RWPE1 (cell line): Measurements from ENCODE around the gene TLK1.

Source experiments
- CTCF ChIA-PET: fragments of 350-600 bp; sonication (Branson Sonifier 250); formaldehyde crosslinking; extraction: SDS; loops from one replicate; lab custom pipeline; 2021; lab: Yijun Ruan, JAX
- POLR2A ChIA-PET: fragments of 400-600 bp; formaldehyde crosslinking; extraction: SDS; loops from one replicate; lab custom pipeline; 2020; ENCODE audit warnings: antibody characterized with exemption; ENCODE audit not compliant: low non-redundant PET; lab: Yijun Ruan, JAX
- DNase-seq: peaks from one replicate; pipeline ENCODE4 v3.0.0; 2012; ENCODE audit warnings: low spot score
- H3K27ac ChIP-seq: fragments of 450-650 bp; 2 replicates; pipeline ENCODE4 v1.5.1; 2017
- CTCF ChIP-seq: fragments of 450-650 bp; conservative IDR thresholded peaks from 2 replicates; pipeline ENCODE4 v1.5.1; 2017; ENCODE audit warnings: low read depth, mild to moderate bottlenecking

The TLK1 gene

GRCh38 chr2:170966648-170967396, 193.9 kb downstream of the TLK1 start:
- ChIA-PET CTCF (interaction anchor here (0.5 to 0.7 kb wide), 2 partner anchors 52 to 446 kb away, joined by 3 to 8 read pairs; no protein-coding TSS in a partner anchor), POLR2A (no interaction called here)
- DNase-seq, result no peak
- H3K27ac ChIP-seq, result peak overlapping the region; percentile 84
- TF ChIP-seq CTCF, result no peak; the same call in 1 of the 2 replicates

- DNase-seq, result peak; percentile 72
- peak overlapping the region; percentile 84 for H3K27ac ChIP-seq
- ChIA-PET POLR2A (no interaction called here), CTCF (interaction anchor here (1.3 to 1.5 kb wide), 2 partner anchors 11 to 36 kb away, joined by 4 to 6 read pairs; partner anchors contain the start of gene GORASP2)
- no peak for TF ChIP-seq CTCF
Measured at GRCh38 chr2:170965446-170966225, 195.1 kb downstream of the TLK1 start.

GRCh38 chr2:170963386-170963785, 197.3 kb downstream of the TLK1 start:
- DNase-seq, result no peak
- CTCF ChIA-PET, result interaction anchor here (0.6 kb wide), 1 partner anchor 496 kb away, joined by 6 read pairs; no protein-coding TSS in a partner anchor
- POLR2A ChIA-PET, result no interaction called here
- TF ChIP-seq CTCF, result no peak
- no peak overlapping the region for H3K27ac ChIP-seq

GRCh38 chr2:170953941-170954340, 206.8 kb downstream of the TLK1 start:
- ChIA-PET CTCF (no interaction called here), POLR2A (no interaction called here)
- no peak for TF ChIP-seq CTCF
- DNase-seq, result no peak
- no peak overlapping the region for H3K27ac ChIP-seq

- TF ChIP-seq CTCF, result no peak
- no peak for DNase-seq
- POLR2A ChIA-PET, result no interaction called here
- CTCF ChIA-PET, result interaction anchor here (0.7 kb wide), 1 partner anchor 475 kb away, joined by 3 read pairs; no protein-coding TSS in a partner anchor
- H3K27ac ChIP-seq, result no peak overlapping the region
Measured at GRCh38 chr2:170950221-170950761, 210.4 kb downstream of the TLK1 start.

GRCh38 chr2:170949415-170949814, 211.3 kb downstream of the TLK1 start:
- no peak for DNase-seq
- no peak overlapping the region for H3K27ac ChIP-seq
- ChIA-PET POLR2A (no interaction called here), CTCF (interaction anchor here (0.6 kb wide), 2 partner anchors 430 to 1164 kb away, joined by 3 read pairs; no protein-coding TSS in a partner anchor)
- no peak for TF ChIP-seq CTCF
